OCI-LY1 (cell line): ENCODE results near the gene LARP1.

Experiments used
- EZH2 ChIP-seq: fragments of 200-600 bp; sonication (generic), shearing (Covaris generic); IDR thresholded peaks from 2 replicates; pipeline ENCODE4 v1.8.0; 2017; ENCODE audit warnings: borderline replicate concordance, mixed run types, mild to moderate bottlenecking, antibody characterized with exemption, low read length, moderate library complexity, mixed read lengths
- TF ChIP-seq, protein P1 (sequence below): fragments of 200-600 bp; sonication (generic), shearing (Covaris generic); IDR thresholded peaks from 2 replicates; pipeline ENCODE4 v1.5.1; 2017; ENCODE audit warnings: mild to moderate bottlenecking, antibody characterized with exemption, low read length, moderate library complexity, mixed read lengths

DNA sequence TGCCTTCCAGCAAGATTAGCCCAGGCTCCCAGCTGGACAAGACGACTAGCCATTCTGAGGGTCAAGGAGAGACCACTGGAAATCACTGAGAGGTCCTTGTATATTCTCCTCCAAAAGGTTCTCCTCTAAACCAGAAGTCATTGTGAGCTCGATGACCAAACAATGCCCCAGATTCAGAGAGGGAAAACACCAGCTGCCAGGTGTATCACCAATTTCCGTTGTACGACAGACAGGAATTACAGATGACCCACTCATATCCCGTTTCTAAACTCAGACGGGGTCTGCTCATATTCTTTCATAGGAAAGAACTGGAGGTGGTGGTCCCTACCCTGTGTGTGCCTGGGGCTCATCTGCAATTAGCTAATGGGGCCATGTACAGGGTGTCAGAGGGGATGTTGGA is 81.0 kb downstream of the LARP1 start:
- TF ChIP-seq, protein P1, sequence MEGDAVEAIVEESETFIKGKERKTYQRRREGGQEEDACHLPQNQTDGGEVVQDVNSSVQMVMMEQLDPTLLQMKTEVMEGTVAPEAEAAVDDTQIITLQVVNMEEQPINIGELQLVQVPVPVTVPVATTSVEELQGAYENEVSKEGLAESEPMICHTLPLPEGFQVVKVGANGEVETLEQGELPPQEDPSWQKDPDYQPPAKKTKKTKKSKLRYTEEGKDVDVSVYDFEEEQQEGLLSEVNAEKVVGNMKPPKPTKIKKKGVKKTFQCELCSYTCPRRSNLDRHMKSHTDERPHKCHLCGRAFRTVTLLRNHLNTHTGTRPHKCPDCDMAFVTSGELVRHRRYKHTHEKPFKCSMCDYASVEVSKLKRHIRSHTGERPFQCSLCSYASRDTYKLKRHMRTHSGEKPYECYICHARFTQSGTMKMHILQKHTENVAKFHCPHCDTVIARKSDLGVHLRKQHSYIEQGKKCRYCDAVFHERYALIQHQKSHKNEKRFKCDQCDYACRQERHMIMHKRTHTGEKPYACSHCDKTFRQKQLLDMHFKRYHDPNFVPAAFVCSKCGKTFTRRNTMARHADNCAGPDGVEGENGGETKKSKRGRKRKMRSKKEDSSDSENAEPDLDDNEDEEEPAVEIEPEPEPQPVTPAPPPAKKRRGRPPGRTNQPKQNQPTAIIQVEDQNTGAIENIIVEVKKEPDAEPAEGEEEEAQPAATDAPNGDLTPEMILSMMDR = no peak
- TF ChIP-seq EZH2 = no peak
